HG02623 (cell line): Measurements from ENCODE around the gene DPM3.

ENCODE experiments used
- ATAC-seq: cut with Tn5 transposase; IDR thresholded peaks from one replicate; pipeline ENCODE4 v1.9.1; 2021; ENCODE audit warnings: moderate library complexity; ENCODE audit not compliant: unreplicated experiment

Gene DPM3

DNA sequence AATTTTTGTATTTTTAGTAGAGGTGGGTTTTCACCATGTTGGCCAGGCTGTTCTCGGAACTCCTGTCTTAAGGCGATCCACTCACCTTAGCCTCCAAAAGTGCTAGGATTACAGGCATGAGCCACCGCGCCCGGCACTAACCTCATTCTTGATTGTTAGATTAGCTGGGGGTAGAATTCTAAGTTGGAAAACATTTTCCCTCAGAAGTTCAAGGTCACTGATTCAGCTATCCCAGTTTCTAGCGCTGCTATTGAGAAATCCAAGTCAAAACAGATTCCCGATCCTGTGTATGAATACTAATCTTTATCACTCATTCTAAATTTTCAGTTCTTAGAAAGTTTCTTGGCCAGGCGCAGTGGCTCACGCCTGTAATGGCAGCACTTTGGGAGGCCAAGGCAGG, 37.0 kb downstream of the DPM3 start:
- ATAC-seq: no peak

DNA sequence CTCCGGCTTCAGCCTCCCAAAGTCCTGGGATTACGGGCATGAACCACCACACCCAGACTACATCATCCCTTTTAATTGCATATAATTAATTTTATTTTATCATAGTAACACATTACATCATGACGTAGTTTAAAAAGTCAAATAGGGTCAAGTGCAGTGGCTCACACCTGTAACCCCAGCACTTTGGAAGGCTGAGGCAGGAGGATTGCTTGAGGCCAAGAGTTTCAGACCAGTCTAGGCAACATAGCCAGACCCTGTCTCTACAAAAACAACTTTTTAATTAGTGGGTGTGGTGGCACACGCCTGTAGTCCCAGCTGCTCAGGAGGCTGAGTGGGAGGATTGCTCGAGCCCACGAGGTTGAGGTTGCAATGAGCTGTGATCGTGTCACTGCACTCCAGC, 41.0 kb downstream of the DPM3 start:
- no peak for ATAC-seq

GRCh38 chr1:155094622-155094948, 45.7 kb downstream of the DPM3 start:
- no peak for ATAC-seq

DNA sequence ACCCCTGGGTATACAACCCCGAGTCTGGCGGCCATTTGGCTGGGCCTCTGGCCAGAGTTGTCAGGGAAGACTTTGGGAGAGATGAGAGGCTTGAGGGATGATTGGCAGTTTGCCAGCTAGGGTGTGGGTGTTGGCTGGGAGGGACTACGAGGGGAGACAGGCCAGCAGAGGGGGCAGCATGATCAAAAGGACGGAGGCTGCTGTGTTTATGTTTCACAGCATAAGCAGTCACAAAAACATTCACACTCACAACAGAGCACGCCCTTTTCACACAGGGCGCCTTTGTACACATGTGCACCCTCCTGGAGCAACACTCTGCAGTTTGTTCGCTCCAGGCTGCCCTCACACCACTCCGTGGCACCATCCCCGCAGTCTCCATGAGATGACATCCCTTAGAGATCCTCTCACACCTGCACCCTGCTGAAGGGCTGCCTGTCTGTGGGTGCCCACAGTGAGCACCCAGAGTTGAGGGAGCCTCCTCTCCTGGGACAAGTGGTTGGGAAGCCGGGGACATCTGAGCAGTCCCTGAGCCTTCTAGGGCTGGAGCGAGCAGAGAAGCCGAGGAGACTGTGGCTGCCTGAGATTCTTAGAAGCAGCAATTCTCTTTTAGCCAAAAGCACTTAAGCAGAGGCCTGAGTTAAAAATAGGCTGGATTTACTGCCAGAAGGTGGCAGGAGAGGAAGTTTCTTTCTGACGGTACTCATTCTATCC, 46.3 kb downstream of the DPM3 start:
- no peak for ATAC-seq

- ATAC-seq: no peak
Measured at GRCh38 chr1:155092641-155093040, 47.7 kb downstream of the DPM3 start.

DNA sequence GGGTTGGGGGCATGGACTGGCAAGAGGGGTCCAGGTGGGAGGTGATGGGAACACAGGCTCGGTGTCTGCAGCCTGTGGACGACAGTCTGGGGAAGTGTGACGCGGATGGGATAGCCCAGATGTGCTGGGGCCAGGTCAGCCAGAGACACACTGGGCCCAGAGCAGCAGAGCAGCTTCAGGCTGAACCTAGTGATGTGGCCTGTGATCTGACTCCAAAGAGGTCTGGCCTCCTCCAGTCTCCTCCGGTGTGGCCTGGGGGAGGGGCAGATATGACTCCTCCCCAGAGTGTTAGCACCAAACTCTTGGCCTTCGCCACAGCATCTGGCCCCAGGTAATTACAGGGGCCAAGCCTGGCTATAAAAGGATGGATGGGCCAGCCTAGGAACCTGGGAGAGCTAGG, 48.2 kb downstream of the DPM3 start:
- no peak for ATAC-seq

DNA sequence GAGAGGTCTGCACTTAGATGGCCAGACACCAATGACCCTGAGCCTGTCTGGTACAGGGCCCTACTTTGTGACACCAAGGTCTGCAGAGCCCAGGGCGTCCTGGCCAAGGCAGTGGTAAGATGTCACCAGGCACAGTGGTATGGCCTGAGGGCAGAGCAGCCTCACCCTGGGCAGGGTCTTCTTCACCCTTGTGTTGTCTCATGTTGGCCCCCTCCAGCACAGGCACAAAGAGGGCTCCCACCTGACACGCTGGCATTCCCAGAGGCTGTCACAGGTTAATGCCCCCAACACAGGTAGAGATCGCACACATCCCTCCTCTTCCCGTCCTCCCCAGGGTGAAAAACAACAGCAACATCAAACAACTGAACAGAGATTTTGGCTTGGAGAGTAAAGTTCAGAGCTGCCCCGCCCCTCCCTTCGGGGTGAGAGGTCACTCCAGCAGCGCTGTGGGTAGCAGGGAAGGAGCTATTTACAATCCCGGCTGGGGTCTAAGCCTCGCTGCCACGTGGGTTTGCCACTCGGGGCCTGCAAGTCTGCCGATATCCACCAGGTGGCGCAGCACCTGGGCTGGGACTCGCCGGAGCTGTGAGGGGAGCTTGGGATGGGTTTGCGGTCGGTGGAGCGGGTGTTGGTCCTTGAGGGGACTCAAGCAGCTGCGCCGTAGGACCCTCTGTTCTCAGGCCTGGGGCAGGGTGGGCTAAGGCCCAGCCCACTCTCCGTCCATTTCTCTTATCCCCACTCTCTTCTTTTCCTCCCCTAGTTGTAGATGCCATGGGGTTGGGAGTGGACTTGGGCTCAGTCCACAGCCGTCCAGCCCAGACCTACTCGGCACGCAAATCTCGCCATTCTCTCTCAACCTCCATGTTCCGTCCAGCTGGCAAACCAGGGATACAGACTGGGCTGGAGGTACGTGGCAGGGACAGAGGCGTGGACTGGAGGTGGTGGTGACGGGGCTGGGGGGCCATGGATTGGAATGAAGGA, 49.0 kb downstream of the DPM3 start:
- no peak for ATAC-seq
